Activated naive CD4-positive, alpha-beta T cell (primary cell): ENCODE results near the gene TRIM65.

ENCODE experiments used
- DNase-seq, 4 experiments: peaks; one replicate each; lab custom pipeline; 2025; lab: John Stamatoyannopoulos, UW

Gene TRIM65

GRCh38 chr17:75917141-75917916 lies 20.6 kb upstream of the TRIM65 start:
- DNase-seq = no peak

GRCh38 chr17:75915268-75915667 lies 18.5 kb upstream of the TRIM65 start:
- no peak for DNase-seq

GRCh38 chr17:75914643-75915267 lies 18.0 kb upstream of the TRIM65 start:
- no peak for DNase-seq

- no peak for DNase-seq
These were observed 16.9 kb upstream of the TRIM65 start for GRCh38 chr17:75913537-75914210.

GRCh38 chr17:75910699-75911098 lies 13.9 kb upstream of the TRIM65 start:
- DNase-seq = no peak

- DNase-seq = no peak
These were observed 13.1 kb upstream of the TRIM65 start for GRCh38 chr17:75909812-75910274.

- DNase-seq = no peak
These were observed 12.5 kb upstream of the TRIM65 start for GRCh38 chr17:75909051-75909811.

GRCh38 chr17:75908201-75908600 lies 11.4 kb upstream of the TRIM65 start:
- DNase-seq = no peak

- no peak for DNase-seq
These were observed 9.6 kb upstream of the TRIM65 start for GRCh38 chr17:75906143-75906884.

GRCh38 chr17:75904749-75905521 lies 8.2 kb upstream of the TRIM65 start, which contains the start of gene MRPL38:
Gene MRPL38, minus strand, starts transcription at chr17:75904884. Its CDS starts 9 bp downstream, at chr17:75904875.
- DNase-seq = peak; percentile 87 to 92 (median 90)

GRCh38 chr17:75902406-75902805 lies 5.7 kb upstream of the TRIM65 start:
- no peak for DNase-seq

GRCh38 chr17:75901727-75902126 lies 5.0 kb upstream of the TRIM65 start:
- no peak for DNase-seq

GRCh38 chr17:75900691-75901533 lies 4.2 kb upstream of the TRIM65 start:
- DNase-seq = no peak

- no peak for DNase-seq
These were observed 3.2 kb upstream of the TRIM65 start for GRCh38 chr17:75899767-75900468.

GRCh38 chr17:75899353-75899752 lies 2.6 kb upstream of the TRIM65 start:
- DNase-seq = no peak

- no peak for DNase-seq
These were observed 2.0 kb upstream of the TRIM65 start for GRCh38 chr17:75898791-75899190.

GRCh38 chr17:75898065-75898464 lies 1.3 kb upstream of the TRIM65 start:
- DNase-seq = no peak

- no peak for DNase-seq
These were observed 639 bp upstream of the TRIM65 start for GRCh38 chr17:75897160-75898019.
